HepG2 (cell line): ENCODE results near the gene RARG.

Experiments
- CTCF ChIP-seq: sonication (generic); formaldehyde crosslinking; IDR thresholded peaks from 2 replicates; pipeline ENCODE4 v1.5.0; 2020; ENCODE audit warnings: mild to moderate bottlenecking, missing genetic modification reagents, moderate library complexity
- MAX ChIP-seq: IDR thresholded peaks from 2 replicates; pipeline ENCODE4 v1.6.1; 2012; ENCODE audit warnings: inconsistent platforms
- MTA1 ChIP-seq: sonication (generic); formaldehyde crosslinking; IDR thresholded peaks from 2 replicates; pipeline ENCODE4 v1.4.0; 2020; ENCODE audit warnings: missing genetic modification reagents, mild to moderate bottlenecking, borderline replicate concordance
- ZFX ChIP-seq: sonication (generic); formaldehyde crosslinking; IDR thresholded peaks from 2 replicates; pipeline ENCODE4 v1.4.0; 2020; ENCODE audit warnings: mild to moderate bottlenecking, low read depth, missing genetic modification reagents, moderate library complexity
- ZNF709 ChIP-seq: sonication (generic); formaldehyde crosslinking; IDR thresholded peaks from 2 replicates; pipeline ENCODE4 v1.5.0; 2020; ENCODE audit warnings: mild to moderate bottlenecking, missing genetic modification reagents
- TF ChIP-seq, protein P1 (sequence below): sonication (generic); formaldehyde crosslinking; IDR thresholded peaks from 2 replicates; pipeline ENCODE4 v1.8.1; 2023; ENCODE audit warnings: missing genetic modification reagents, inconsistent platforms, borderline replicate concordance

DNA sequence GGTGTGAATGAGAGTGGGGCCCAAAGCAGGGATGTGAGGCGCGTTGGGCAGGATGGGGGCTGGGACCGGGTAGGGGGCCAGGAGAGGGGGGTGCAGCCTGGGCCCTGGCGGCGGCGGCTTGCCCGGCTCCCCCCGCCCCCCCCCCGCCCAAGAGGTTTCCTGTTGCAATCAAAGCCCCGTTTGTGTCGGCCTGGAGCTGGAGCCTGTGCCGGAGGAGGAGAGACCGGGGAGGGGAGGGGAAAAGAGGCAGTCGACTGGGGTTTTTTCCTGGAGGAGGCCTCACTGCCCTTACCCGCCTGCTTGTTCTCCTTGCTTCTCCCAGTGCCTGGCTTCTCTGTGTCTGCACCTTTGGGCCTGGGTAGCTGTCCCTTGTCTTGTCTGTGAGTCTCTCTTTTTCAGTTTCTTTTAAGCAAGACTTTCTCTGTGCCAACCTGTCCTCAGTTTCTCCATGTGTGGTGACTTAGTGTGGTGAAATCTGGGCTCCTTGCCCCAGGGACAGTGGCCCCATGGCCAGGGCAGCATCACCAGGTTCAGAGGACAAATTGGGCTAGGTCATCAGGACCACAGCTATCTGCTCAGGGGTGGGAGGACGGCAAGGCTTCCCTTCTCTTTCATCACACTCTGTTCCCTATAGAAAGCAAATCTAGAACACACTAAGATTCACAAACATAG, 8.5 kb downstream of the RARG start:
- TF ChIP-seq ZNF709 (CRISPR knock-in tag) (no peak), CTCF (CRISPR knock-in tag) (no peak), MTA1 (CRISPR knock-in tag) (no peak), ZFX (CRISPR knock-in tag) (no peak; the same call in 1 of the 2 replicates), MAX (no peak)
- TF ChIP-seq, protein P1, sequence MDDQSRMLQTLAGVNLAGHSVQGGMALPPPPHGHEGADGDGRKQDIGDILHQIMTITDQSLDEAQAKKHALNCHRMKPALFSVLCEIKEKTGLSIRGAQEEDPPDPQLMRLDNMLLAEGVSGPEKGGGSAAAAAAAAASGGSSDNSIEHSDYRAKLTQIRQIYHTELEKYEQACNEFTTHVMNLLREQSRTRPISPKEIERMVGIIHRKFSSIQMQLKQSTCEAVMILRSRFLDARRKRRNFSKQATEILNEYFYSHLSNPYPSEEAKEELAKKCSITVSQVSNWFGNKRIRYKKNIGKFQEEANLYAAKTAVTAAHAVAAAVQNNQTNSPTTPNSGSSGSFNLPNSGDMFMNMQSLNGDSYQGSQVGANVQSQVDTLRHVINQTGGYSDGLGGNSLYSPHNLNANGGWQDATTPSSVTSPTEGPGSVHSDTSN, result no peak
